NCI-H1092 treated with DMSO at 0.1 percent for 48 hours (cell line): ENCODE measurements around the gene DPP7.
"Not testable (repeated sequence)": the region's sequence is repeated elsewhere in the genome, so short reads cannot be mapped to it uniquely, and the experiment has no call there.

ENCODE experiments used
- DNase-seq: peaks from one replicate; lab custom pipeline; 2025; lab: John Stamatoyannopoulos, UW

The DPP7 gene

GRCh38 chr9:137070201-137070905 is 44.2 kb downstream of the DPP7 start, which contains the start of gene SAPCD2:
Gene SAPCD2 (minus strand): TSS chr9:137070557. CDS start chr9:137070460, 97 bp downstream.
- DNase-seq: peak; percentile 94

GRCh38 chr9:137069508-137070091 is 44.9 kb downstream of the DPP7 start:
- no peak for DNase-seq

- no peak for DNase-seq
Measured at GRCh38 chr9:137068539-137069507, 45.7 kb downstream of the DPP7 start.

- DNase-seq: peak; percentile 70
Measured at GRCh38 chr9:137067860-137068538, 46.5 kb downstream of the DPP7 start.

- DNase-seq: no peak
Measured at GRCh38 chr9:137066096-137066861, 48.3 kb downstream of the DPP7 start.

- no peak for DNase-seq
Measured at GRCh38 chr9:137065336-137065967, 49.1 kb downstream of the DPP7 start.

GRCh38 chr9:137064880-137065164 is 49.7 kb downstream of the DPP7 start:
- DNase-seq: no peak

- DNase-seq: peak; percentile 29
Measured at GRCh38 chr9:137064027-137064879, 50.3 kb downstream of the DPP7 start.

GRCh38 chr9:137063311-137064026 is 51.1 kb downstream of the DPP7 start:
- DNase-seq: no peak

- not testable (repeated sequence) for DNase-seq
Measured at GRCh38 chr9:137062798-137063197, 51.7 kb downstream of the DPP7 start.

- no peak for DNase-seq
Measured at GRCh38 chr9:137062384-137062783, 52.1 kb downstream of the DPP7 start.
